HG03439 (cell line): Measurements from ENCODE around the gene PIAS2.
"Not testable (repeated sequence)": the region's sequence is repeated elsewhere in the genome, so short reads cannot be mapped to it uniquely, and the experiment has no call there.

Source experiments
- ATAC-seq: cut with Tn5 transposase; IDR thresholded peaks from one replicate; pipeline ENCODE4 v1.9.1; 2021; ENCODE audit warnings: mild to moderate bottlenecking, moderate library complexity; ENCODE audit not compliant: unreplicated experiment

PIAS2 gene

GRCh38 chr18:46842583-46842982 is 74.7 kb downstream of the PIAS2 start:
- ATAC-seq = no peak

DNA sequence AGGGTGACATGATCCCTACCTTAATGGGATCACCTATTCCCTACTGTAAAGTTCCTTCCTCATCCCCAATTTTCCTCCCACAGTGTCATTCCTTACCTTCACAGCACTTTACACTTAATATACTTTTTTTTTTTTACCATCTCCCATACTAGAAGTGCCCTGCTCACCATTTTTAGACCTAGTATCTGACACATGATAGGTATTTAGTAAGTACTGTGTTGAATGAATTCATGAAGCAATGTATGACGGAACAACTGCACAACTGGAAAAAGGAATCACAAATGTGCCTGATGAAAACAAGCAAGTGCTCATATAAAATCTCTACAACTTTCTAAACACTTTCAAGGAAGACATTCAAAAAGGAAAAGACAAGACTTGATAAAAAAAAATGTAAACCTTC is 83.4 kb downstream of the PIAS2 start:
- ATAC-seq = no peak

DNA sequence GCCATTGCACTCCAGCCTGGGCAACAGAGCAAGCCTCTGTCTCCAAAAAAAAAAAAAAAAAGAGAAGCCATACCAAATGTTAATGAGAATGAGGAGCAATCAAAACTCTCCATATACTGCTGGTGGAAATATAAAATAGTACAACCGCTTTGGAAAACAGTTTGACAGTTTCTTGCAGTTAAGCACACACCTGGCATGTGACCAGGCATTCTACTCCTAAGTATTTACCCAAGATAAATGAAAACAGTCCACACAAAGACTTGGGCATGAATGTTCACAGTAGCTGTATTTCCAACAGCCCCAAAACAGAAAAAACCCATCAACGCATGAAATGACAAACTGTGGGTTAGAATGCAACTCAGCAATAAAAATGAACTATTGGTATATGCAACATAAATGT is 84.5 kb downstream of the PIAS2 start:
- no peak for ATAC-seq

GRCh38 chr18:46832422-46832821 is 84.9 kb downstream of the PIAS2 start:
- ATAC-seq = not testable (repeated sequence)

GRCh38 chr18:46831434-46831833 is 85.9 kb downstream of the PIAS2 start:
- no peak for ATAC-seq

GRCh38 chr18:46830633-46831032 is 86.7 kb downstream of the PIAS2 start:
- no peak for ATAC-seq

DNA sequence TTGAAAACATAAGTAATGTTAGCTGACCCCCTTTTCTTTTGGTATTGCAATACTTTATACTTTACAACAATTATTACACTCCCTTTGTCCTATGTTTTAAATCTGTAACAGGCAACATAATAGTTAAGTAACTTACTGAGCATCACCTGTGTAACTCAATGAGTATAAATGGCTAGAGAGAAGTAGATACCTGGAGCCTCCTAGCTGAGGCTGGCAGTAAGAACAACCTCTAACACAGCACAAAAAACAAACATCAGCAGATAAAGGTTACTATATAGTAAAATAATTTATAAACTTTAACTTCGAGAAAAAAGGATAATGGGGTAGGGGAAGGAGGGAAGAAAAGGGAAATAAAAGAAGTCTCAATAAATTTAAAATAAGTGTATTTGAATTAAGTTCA is 87.4 kb downstream of the PIAS2 start:
- ATAC-seq = no peak

DNA sequence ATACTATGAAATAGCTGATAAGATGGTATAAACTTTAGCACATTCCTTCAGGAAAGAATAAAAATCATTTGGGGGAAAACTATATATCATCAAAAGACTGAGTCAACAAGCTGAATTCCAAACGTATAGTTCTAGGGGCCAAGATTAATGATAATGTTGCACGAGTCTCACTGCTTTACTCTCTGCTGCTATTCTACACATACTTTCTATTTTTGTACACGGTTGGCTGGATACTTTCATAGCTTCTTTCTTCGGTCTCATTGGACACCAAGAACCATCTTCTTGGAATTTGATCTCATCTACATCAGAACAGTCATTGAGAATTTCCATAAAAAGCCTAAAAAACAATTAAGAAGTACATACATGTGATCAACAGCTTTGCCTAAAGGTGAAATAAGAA is 87.8 kb downstream of the PIAS2 start:
- no peak for ATAC-seq

DNA sequence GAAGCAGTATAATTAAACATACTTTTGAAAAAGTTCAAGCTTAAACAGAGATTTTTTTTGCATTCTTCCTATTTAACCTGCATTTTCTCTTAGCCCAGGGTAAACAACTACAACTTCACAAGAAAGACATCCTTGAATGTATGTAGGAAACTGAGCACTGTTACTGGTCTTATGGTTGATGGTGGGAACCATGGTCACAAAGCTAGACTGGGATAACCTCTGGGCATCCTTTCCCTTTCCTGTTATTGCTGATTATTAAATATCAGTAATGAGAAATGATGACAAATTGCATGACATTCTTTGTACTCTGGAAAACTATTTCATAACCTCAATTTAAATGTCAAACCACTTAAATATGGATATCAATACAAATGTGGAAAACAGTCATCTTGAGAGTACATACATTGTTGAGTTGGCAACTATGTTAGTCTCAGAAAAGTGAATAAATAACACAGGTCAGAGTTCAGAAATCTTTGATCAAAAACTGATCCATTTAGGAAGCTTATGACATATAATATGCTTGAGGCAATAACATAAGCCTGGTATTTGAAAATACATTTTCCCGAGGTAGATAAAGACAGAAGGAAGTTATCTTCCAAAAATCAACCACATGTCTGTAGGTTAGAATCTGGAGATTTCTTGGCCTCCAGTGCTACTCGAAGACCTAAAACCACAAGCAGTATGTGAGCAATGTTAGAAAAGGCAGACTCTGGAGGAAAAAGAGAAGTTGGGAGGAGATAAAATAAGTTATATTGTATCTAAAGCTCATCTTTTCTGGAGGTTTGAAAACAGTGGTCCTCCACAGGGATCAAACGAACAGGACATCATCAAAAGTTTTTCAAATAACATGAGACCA is 95.2 kb downstream of the PIAS2 start:
- no peak for ATAC-seq

- no peak for ATAC-seq
These were observed 96.4 kb downstream of the PIAS2 start for GRCh38 chr18:46820863-46821262.

- no peak for ATAC-seq
These were observed 101.6 kb downstream of the PIAS2 start for GRCh38 chr18:46815661-46816060.

DNA sequence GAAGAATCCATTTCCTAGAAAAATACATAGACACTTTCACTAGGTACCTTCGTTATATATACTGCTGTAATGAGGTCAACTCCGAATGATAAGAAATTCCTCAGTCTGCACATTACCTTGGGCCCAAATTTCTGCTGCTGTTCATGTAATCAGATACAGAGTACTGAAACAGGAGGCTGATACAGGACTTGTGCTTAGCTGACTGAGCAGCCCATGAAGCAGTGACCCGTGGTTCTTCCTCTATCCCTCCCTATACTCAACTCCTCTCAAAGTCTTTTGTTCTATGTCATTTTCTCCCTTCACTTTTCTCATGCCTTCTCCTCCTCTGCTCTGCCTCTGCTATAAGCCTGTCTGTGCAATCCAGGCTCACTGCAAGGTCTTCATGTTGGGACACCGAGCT is 102.9 kb downstream of the PIAS2 start:
- ATAC-seq = no peak

- no peak for ATAC-seq
These were observed 105.0 kb downstream of the PIAS2 start for GRCh38 chr18:46812311-46812710.

DNA sequence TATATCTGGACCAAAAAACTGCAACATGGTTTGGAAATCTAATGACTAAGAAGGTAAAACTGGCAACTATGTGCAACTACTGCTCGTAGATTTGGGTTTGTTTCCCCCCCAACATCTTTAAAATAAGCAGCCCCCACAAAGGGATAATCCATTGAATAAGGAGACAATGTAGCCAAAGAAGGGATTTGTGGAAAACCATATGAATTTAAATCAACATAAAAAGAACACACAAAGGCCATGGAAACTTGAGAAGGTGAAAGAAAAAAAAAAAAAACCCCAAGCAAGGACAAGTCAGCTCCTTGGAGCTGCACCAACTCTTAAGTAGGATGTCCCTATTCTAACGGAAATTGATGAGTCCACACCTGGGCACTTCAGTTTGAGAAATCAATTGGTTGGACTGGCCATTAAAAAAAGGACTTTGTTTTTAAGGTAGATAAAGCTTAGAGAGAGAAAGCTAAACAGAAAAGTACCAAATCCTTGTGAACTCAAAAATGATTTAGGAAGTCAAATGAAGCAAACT is 106.8 kb downstream of the PIAS2 start:
- no peak for ATAC-seq

DNA sequence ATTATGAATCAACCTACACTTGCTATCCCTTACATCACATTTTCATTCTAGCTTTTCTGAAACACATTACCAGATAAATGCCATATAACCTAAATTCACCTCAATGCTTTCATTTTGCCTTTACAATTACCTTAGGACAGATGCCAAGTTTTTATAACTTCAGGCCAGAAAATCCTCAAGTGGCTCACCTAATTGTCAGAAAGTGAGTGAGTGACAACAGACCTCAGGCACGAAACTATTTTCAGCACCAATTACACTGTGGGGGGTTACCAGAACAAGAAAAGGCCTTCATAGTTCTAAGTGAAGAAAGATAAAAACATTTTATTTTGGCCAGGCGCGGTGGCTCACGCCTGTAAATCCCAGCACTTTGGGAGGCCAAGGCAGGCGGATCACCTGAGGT is 108.2 kb downstream of the PIAS2 start:
- no peak for ATAC-seq

DNA sequence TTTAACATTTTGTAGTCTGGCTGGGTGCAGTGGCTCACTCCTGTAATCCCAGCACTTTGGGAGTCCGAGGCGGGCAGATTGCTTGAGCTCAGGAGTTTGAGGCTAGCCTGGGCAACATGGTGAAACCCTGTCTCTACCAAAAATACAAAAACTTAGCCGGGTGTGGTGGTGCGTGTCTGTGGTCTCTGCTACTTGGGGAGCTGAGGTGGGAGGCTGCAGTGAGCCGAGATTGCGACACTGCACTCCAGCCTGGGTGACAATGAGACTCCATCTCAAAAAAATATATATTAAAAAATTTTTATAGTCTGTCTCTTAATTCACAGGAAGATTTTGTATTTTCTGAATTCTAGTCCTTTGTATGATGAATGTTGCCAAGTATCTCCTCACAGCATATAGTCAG is 121.4 kb downstream of the PIAS2 start:
- not testable (repeated sequence) for ATAC-seq

DNA sequence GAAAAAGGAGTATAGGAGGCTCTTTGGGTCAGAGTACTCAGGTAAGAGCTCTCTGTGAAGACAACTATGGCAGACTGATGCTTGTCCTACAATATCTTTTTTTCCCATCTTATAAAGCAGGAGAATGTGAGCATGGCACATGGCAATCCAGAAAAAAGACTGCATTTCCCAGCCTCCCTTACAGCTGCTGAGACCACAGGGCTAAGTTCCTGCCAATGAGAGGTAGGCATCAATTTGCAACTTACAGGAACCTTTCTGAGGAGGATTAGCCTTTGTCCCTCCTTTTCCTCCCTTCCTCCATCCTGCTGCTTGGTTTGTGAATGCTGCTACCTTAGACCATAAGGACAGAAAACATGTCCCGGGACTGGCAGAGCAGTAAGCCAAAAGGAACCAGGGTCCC is 122.7 kb downstream of the PIAS2 start:
- ATAC-seq = no peak

- ATAC-seq = no peak
These were observed 123.7 kb downstream of the PIAS2 start for GRCh38 chr18:46793565-46793964.

DNA sequence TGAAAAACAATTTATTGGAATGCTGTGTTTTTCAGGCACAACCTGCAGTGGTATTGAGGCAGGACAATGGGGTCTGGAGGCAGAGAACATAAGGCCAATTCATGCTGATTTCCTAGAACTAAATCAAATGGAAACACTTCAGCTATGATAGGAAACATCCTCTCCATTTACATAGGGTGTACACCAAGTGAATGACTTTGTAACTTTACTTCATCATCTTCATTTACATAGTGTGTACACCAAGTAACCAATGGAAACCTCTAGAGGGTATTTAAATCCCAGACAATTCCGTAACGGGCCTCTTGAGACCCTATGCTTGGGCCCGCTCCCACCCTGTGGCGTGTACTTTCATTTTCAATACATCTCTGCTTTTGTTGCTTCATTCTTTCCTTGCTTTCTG is 128.2 kb downstream of the PIAS2 start:
- no peak for ATAC-seq

DNA sequence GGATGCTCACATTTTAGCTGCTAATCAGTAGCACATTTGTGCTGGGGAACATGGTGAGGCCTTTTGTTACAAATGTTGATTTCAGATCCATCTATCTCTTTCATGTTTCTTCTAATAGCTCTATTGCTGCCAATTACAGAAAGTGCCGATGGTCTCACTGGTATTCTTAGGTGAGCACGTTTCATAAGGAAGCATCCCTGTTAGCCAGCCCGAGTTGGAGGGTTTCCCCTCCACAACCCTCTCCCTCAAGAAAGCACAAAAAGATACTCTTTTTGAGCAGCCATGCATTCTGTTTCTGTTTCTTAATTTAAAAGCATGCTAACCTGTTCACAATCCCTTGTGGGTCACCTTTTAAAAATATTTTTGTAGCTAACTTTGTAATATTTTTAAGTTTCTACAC is 129.6 kb downstream of the PIAS2 start:
- ATAC-seq = no peak

GRCh38 chr18:46772357-46772756 is 144.9 kb downstream of the PIAS2 start:
- ATAC-seq = no peak

DNA sequence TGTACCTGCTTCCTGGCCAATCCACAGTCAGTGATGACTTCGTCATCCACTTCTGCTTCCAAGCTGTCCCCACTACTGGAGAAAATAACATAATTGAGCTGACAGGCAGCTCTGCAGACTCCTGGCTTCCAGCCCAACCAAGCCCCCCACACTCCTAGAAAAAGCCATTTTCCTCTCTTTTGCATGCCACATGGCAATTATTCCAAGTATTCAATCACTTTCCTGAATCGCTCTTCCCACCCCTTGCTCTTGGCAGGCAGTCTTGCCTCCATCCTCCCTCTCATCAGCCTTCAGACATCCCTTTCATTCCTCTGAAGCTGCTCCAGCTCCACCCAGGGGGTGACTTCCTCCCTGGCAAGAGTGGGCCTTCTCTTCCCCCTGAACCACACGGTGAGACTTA is 146.2 kb downstream of the PIAS2 start:
- ATAC-seq = no peak

DNA sequence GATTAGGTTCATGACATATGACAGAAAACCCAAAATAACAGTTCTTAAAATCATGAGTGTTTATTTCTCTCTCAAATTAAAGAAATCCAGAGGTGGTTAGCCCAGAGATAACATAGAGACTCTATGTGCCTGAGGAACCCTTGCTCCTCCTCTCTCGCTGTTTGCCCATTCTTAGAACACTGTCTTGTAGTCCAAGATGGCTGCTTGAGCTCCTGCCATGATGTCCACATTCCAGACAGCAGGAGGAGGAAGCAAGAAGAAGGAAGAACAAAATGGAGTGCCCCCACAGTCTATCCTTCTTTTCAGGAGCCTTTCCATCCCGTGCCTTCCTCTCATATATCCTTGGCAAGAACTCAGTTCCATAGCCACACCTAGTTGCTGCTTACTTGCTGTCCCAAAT is 146.6 kb downstream of the PIAS2 start:
- ATAC-seq = no peak
